Measurements from ENCODE around the gene PTGIS.

The PTGIS gene

DNA sequence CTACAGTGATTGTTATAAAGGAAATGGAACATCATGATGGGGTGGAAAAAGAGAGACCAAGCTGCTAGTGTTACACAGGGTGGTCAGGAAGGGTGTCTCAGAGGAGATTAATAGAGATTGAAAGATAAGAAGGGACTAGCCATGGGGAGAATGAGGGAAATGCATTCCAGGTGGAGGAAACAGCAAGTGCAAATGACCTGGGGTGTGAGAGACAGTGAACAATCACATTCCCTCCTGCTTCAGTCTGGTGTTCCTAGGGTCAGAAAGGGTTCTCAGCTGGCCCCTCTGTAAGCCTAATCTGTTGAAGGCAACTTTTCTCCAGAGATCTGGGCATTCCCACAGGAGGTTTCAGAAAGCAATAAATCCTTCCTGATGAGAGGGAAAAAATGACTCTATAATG is 81.9 kb downstream of the PTGIS start:
- no peak for DNase-seq

DNA sequence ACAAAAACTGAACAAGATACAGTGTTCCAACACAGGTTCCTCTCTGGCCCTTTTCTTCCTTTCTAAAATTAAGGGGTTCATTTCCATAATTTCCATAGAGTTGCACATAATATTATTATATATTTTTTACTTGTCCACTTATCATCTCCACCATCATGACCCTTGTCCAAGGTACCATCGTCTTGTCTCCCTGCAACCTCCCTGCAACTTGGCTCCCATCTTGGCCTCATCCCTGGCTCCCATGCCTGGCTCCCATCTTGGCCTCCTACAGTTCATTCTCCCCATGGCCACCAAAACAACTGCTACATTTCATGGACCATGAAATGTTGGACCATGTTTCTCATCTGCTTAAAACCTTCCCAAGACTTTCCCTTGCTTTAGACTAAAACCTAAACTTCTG is 82.4 kb downstream of the PTGIS start:
- no peak for DNase-seq

- DNase-seq = no peak
These were observed 83.5 kb downstream of the PTGIS start for GRCh38 chr20:49484180-49485140.

DNA sequence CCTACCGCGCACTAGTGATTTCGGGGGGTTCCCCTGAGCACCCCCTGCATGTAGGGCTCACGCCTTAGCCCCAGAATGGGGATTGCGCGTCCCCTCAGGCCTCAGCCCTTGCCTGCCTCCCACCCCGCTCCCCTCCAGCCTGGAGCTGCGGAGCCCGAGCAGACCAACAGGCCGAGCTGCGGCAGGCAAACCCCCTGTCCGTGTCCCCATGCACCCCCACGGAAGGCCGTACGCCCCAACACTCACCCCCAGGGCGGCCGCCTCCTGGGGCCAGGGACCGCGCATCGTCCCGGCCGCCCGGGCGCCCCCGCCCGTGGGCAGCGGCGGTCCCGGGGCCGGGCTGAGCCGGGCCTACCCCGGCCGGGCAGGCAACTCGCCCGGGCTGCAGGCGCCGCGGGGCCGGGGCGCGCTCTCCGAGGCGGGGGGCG is 84.2 kb downstream of the PTGIS start:
- no peak for DNase-seq

DNA sequence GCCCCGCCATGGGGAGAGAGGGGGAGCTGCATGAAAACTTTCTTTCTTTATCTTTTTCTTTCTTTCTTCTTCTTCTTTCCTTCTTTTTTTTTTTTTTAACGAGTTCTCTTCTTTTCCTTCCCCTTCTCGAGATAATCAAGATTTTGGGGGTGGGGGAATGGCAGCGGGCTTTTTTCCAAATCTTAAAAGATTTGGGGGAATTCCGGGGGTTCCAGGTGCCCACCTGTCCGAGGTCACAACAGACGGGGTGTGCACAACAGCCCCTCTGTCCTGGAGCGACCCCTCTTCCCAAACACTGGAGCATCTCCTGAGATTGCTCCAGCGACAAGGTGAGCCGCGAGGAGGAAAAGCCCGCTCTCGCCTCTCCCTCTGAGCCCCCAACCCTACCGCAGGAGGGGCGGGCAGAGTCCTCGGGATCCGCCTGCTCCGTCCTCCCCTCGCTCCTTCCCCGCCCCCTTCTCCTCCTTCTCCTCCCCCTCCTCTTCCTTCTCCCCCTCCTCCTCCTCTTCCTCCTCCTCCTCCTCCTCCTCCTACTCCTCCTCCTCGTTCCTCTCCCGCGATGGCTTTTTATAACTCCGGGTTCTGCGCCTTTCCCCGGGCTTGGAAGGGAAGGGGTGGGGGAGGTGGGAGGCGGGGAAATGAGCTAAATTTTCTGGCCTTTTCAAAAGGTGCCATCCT is 84.8 kb downstream of the PTGIS start:
- no peak for DNase-seq

- peak; percentile 30 for DNase-seq
These were observed 85.3 kb downstream of the PTGIS start, which contains the start of gene KCNB1 for GRCh38 chr20:49482621-49483017. TSS of gene KCNB1 (minus strand) at chr20:49482668. CDS start at chr20:49482480, 188 bp downstream.

DNA sequence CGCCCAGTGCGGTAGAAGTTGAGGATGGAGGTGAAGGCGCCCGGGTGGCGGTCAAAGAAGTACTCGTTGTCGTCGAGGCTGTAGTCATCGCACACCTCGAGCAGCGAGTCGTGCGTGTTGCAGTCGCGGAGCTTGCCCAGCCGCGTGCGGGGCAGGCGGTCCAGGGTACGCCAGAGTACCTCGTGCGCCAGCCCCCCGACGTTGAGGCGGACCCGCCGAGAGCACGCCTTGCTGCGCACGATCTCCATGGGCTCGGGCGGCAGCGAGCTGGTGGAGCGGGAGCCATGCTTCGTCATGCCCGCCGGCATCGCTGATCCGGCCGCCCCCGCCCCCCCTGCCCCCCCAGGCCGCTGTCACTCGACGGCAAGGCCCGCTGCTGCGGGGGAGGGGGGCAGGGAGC is 85.8 kb downstream of the PTGIS start:
- no peak for DNase-seq

GRCh38 chr20:49481116-49481515 is 86.8 kb downstream of the PTGIS start:
- no peak for DNase-seq

- no peak for DNase-seq
These were observed 87.7 kb downstream of the PTGIS start for GRCh38 chr20:49480236-49480635.

GRCh38 chr20:49479785-49480184 is 88.2 kb downstream of the PTGIS start:
- no peak for DNase-seq

DNA sequence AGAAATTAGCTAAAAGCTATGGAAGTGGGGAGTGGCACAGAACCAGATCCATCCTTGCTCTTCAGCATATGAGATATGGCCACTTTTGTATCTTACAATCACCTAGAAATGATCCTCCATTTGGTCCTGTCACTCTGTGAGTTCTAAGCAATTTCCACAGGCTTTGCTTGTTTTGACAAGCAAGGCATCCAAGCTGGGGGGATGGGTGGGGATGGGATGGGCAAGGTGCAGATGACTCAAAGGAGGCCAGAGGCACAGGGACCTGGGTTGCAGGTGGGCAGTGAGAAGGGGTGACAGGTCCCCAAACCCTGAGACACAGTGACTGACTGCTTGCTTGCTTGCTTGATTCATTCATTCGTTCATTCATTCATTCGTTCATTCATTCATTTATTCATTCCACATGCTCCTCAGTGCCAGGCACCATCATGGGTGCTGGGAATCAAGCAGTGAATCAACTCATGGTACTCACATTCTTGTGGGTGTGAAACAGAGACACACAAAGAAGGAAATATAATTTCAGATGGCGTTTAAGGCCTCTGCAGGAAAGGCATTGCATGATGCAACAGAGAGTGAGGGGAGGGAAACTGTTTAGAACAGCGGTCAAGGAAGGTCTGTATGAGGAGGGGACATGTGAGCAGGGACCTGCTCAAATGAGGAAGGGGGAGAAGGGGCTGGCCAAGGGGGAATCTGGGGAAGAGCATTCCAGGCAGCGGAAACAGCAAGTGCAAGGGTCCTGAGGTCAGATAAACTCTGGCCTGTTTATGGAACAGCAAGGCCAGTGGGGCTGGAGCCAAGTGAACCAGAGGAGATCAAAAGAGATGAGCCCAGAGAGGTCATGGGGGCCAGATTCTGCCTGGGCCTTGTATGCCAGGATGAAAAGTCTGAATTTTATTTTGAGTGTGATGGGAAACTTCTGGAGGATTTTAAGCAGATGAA is 88.9 kb downstream of the PTGIS start:
- no peak for DNase-seq

- DNase-seq = no peak
These were observed 89.7 kb downstream of the PTGIS start for GRCh38 chr20:49478266-49478665.

DNA sequence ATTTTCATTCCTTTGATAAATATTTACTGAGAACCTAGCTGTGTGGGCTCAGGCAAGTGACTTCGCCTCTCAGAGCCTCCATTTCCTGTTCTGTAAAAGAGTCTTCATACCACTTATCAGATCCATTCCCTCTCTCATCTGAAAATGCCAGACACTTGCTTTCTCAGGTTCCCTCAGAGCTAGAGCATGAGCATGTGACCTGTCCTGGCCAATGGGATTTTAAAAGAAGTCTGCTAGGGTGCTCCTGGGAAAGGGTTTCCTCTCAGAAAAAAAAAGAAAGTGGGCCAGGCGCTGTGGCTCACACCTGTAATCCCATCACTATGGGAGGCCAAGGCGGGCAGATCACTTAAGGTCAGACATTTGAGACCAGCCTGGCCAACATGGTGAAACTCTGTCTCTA is 90.7 kb downstream of the PTGIS start:
- no peak for DNase-seq

DNA sequence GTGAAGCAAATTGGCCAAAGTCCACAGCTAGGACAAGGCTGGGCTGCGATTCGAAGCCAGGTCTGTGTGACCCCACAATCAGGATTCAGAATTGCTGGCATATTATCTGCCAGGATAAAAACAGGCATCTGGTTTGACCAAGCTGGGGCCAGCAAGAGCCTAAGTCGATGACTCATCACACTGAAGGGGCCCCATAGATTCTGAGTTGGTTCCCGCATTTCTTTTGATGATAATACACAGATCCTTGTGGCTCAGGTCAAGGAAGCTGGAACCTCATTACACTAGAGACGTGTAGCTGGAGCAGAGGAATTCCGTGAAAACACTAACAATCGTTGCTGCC is 92.0 kb downstream of the PTGIS start:
- no peak for DNase-seq

- DNase-seq = no peak
These were observed 92.5 kb downstream of the PTGIS start for GRCh38 chr20:49475292-49476015.

DNA sequence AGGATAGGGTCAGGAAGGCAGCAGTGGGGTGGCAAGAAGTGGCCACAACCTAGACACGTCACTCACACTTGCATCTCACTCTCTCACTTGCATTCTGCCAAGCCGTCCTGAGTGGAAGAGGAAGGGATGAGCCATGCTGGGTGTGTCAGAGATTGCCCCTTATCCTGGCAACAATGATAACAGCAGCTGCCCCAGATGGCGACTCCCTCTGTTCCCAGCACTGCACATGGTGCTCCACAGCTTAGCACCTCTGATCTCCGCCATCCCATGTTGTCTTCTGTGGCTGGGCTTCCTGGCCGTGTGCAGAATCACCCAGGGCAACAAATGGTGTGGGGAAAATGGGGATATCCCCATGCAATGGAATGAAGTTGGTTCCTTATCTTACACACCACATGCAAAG is 96.5 kb downstream of the PTGIS start:
- no peak for DNase-seq

- DNase-seq = no peak
These were observed 97.0 kb downstream of the PTGIS start for GRCh38 chr20:49470922-49471321.

GRCh38 chr20:49469060-49469459 is 98.9 kb downstream of the PTGIS start:
- no peak for DNase-seq

DNA sequence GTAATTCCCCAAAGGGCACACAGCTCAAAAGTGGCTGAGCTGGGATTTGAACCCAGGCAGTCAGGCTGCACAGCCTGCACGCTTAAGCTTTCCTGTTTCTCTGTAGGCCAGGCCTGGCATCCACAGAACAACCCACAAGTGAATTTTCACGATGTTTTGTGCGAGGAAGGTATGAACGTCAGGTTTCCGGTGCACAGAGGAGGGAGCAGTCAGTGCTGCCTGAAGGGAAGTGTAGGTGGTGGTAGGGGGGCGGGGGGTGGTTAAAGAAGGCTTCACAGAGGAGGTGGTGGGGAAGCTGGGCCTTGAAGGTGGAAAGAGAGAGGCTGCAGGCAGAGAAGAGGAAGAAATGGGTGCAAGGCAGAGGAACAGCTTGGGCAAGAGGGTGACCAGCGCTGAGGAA is 99.5 kb downstream of the PTGIS start:
- DNase-seq = no peak

DNA sequence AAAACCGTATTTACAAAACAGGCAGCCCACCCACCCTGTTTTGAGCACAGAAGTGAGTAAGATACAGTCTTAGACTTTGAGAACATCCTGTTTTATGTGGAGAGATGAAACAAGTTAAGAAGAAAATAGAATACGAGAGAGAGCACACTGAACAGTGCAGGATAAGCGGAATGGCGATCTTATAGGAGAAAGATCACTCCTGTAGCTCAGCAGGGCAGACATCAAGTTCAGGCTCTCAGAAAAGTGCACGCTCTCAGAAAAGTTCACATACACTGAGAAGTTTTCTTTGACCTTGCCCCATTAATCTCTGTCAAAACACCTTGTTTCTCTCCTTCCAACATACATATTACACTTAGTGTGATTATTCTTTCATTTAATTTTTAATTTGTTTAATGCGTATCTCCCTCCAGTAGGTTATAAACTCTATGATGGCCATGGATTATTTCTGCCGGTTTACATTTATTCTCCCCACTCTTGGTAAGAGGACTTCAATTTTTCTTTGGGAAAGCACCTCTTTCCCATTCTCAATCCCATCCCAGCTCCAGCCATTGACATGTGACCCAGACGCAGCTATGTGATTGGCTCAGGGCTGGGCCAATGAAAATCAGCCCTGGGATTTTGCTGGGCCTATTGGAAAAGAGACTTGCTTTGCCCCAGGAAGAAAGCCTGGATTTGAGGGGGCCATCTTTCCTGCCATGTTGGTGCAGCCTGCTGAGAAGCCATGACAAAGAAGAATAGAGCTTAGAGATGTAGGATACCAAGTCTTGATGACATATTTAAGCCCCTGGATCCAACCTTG is 101.6 kb downstream of the PTGIS start:
- no peak for DNase-seq

- DNase-seq = no peak
These were observed 103.4 kb downstream of the PTGIS start for GRCh38 chr20:49464556-49464955.

DNA sequence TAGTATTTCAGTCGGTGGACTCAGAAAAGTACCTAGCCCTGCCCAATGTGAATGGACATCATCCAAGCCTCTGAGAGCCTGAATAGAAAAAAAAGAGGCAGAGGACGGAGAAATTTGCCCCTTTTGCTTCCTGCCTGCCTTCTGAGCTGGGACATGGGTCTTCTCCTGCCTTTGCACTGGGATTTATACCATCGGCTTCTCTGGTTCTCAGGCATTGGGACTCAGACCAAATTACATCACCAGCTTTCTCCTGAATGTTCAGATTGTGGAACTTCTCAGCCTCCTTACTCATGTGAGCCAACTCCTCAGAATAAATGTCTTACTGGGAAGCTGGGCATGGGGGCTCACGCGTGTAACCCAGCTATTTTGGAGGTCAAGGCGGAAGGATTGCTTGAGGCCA is 105.3 kb downstream of the PTGIS start:
- DNase-seq = no peak

Measured in T1000 (cell line).